Forelimb muscle (tissue), 1 donor: ENCODE results near the gene CRYBG2. TPM values are rescaled to one million over a fixed set of nuclear protein-coding genes. Genes with fewer than 3 reads are reported as not detected.
"Not testable (repeated sequence)": the region's sequence is repeated elsewhere in the genome, so short reads cannot be mapped to it uniquely, and the experiment has no call there.

Source experiments
- DNase-seq: peaks from one replicate; pipeline ENCODE4 v3.0.0-alpha.2; 2013; ENCODE audit warnings: low read depth
- polyA plus RNA-seq: library from polyadenylated mRNA; unstranded; fragments of 120-200 nt; gene quantifications from one replicate; pipeline ENCODE4 v1.2.1, GENCODE V29; 2013; ENCODE audit not compliant: insufficient read length

The CRYBG2 gene
- polyA plus RNA-seq, 1 donor = not detected

DNA sequence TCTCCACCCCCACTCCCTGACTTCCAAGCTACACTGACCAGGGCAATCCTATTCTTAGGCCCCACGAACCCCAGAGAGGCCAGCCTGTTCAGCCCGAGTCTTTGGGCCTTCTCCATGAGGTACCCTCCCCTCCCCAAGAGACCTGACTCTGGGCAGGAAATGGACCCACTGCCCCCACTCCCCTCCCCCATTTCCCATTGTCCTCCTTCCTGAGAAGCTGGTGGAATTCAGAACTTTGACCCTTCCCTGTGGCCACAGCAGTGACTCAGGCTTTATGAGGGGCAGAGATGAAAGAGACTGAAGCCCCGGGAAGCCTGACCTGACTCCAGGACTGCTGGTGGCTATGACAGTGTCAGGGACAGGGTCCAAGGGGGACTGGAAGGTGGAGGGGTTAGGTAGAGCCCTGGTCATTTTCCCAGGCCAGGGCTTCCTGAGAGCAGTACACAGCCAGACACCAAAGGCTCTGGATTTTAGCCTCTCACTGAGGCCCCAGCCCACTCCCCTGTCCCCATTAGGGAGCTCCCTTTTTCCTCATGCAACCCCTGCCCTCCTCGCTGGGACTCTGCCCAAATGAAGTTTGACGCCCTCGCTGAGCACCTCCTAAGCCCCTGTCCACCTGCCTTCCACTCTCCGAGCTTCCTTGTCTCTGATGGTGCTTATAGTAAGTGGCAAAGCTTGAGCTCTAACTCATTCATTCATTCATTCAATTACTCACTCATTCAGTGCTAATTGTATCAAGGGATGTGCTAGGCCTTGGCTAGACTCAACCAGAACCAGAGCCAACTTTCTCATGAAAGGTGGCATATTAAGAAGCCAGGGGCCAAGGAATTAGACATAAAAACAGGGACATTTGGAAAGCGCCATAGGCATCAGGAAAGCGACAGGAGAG, 3.0 kb downstream of the CRYBG2 start:
- DNase-seq = no peak

DNA sequence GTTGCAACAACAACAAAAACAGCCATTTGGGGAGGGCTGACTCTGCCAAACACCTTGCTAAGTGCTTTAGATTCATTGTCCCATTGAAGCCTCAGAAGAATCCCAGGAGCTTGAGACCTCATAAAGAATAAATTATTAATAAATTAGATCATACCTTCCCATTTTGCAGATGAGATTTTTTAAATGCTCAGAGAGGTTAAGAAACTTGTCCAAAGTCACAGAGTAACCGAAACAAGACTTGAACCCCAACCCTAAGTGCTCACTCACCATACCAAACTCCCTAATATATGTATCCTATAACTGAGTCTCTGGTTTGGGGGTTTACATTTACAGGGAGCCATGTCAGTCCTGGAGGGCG, 3.6 kb downstream of the CRYBG2 start:
- no peak for DNase-seq

DNA sequence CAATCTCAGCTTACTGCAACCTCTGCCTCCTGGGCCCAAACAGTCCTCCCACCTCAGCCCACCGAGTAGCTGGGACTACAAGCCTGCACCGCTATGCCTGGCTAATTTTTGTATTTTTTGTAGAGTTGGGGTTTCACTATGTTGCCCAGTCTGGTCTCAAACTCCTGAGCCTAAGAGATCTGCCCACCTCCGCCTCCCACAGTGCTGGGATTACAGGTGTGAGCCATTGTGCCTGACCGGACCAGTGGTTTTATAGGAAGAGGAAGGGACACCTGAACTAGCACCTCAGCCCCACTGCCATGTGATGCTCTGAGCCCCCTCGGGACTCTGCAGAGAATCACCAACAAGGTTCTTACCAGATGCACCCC, 4.1 kb downstream of the CRYBG2 start:
- DNase-seq = no peak

DNA sequence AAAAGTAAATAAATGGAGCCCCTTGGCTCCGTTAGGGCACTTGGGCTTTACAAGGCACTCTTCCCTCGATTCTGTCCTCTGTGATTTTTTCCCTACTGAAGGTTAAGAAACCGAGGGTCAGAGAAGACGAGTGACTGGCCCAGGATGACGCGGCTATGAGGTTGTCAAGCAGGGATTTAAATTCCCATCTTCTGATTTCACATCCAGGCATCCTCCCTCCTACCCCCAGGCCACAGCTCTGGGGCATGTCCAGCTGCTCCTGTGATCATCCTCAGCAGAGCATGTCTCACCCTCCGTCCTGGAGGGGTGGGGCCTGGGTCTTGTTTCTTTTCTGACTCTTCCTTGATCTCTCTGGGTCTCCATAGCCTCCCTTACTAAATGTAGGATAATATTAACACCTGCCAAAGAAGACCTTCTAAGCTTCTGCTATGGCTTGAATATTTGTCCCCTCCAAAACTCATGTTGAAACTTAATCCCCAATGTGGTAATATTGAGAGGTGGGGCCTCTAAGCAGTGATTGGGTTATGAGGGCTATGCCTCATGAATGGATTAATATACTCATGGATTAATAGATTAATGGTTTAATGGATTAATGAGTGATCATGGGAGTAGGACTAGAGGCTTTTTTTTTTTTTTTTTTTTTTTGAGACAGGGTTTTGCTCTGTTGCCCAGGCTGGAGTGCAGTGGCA, 4.6 kb downstream of the CRYBG2 start:
- DNase-seq = no peak

- no peak for DNase-seq
Measured at GRCh38 chr1:26346274-26347033, 7.5 kb downstream of the CRYBG2 start.

GRCh38 chr1:26345718-26346117, 8.2 kb downstream of the CRYBG2 start:
- no peak for DNase-seq

GRCh38 chr1:26344147-26344920, 9.6 kb downstream of the CRYBG2 start:
- no peak for DNase-seq

DNA sequence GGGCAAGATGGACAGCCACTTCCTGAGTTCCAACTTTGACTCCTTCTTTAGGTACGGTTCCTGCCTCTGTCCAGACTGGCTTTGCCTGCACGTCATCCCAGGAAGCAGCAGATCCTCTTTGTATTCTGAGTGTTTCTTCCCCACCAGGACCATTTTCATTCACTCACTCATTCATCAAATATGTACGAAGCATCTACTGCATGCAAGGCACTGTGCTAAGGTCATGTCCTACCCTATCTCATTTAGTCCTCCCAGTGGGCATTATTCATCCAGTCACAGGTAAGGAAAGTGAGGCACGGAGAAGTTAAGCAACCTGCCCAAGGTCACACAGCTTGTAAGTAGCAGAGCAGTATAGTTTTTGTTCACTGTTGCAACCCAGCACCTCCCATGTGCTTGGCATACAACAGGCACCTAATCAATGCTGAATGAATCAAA, 13.9 kb downstream of the CRYBG2 start:
- DNase-seq = no peak

DNA sequence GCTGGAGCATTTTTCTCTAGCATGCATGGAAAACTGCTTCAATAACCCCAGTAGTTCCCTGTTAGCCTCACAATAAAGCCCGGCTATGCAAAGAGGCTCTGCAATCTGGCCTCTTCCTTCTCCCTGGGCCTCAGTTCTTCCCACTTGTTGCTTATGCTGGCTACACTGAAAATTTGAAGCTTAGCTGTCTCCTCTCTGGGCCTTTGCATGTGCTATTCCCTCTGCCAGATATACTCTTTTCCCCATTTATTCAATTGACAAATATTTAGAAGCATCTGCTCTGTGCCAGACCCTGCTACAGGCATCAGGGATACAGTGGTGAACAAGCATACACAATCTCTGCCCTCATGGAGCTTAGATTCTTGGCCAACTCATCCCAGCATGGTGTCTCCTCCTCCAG, 15.3 kb downstream of the CRYBG2 start:
- DNase-seq = no peak

DNA sequence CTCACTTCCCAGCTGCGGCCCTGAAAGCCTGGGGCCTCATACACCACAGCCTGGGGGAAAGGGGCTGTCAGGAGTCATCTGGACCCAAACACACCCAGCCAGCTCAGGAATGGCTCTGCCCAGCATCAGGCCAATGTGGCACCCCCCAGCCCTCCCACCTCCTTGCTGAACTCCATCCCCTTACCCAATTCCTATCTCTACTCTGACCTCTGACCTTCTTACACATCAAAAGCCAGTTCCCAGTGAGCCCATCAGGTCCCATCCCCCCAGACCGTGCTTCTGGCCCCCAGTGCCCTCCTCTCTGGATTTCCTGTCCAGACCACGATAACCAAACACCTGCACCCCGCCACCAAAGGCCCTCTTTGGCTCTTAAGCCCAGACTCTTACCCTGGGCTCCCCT, 16.3 kb downstream of the CRYBG2 start:
- no peak for DNase-seq

DNA sequence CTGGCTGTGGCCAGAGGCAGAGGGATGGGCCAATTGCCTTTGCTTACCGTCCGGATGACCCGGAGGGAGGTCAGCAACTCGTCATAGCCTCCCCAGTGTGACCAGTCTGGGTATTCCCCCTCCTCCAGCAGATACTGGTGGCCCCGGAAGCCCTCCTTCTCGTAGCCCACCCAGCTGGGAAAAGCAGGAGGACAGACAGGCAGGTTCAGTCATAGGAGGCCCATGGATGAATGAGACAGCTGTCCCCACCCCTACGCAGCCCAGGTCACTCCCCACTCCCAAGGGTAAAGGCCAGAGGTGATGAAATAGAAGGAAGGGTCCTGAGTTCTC, 16.8 kb downstream of the CRYBG2 start:
- DNase-seq = no peak

DNA sequence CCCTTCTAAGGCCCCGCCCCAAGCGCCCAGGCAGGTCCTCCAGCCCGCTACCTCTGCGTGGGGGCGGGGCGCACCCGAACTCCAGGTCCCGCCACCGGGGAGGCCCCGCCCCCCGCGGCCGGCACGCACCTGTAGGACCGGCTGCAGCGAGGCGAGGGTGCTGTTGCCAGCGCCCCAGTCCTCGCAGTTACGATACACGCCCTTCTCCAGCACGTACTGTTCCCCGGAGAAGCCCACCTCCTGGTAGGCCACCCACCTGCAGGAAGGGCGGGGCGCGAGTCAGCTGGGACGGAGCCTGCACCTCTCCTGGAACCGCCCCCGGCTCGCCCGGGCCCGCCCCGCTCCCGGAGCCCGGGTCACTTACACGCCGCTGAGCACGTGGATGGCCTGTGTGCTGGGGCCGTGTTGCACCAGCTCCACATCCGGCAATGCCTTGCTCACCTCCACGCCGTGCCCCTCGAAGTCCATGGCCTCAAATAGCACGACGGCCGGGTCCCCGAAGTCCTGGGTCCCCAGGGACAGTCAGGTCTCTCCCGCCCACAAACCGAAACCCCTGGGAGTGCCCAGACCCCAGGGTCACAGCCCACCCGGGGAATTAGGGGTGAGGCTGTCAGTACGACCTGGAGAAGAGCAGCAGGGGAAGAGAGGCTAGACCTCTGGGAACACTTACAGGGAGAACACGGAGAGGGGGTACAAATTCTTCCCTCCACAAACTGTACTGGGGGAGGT, 17.3 kb downstream of the CRYBG2 start:
- DNase-seq = no peak

DNA sequence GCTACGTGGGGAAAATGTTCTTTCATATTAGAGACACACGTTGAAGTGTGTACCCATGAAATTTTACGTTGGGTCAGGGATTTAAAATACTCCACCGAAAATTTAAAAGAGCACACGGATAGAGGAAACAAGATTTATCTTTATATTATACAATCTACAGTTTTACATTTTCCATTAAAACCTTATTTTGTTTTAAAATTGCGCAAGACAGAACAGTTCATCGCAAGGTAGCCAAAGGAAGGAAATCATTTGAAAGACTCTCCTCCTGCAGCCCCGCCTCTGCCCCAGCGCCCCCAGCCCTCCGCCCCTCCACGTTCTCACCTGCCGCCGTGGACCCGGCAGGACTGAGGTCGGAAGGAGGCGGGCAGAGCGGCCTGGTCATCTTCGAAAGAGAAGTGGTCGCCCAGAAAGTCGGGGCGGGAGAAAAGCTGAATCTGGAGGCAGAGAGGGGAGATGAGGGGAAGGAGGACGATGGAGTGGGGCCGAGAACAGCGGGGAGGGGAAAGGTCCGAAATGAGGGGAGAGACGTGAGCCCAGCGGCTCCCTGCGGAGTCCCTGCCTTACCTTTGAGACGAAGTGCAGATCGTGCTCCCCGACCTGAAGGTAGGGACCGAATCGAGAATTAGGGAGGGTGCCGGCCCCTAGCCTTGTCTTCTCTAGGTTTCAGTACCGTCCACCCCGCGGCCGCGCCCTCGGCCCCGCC, 18.0 kb downstream of the CRYBG2 start:
- DNase-seq = no peak

- DNase-seq = not testable (repeated sequence)
Measured at GRCh38 chr1:26333312-26333711, 20.6 kb downstream of the CRYBG2 start.

- no peak for DNase-seq
Measured at GRCh38 chr1:26330276-26330675, 23.7 kb downstream of the CRYBG2 start.

DNA sequence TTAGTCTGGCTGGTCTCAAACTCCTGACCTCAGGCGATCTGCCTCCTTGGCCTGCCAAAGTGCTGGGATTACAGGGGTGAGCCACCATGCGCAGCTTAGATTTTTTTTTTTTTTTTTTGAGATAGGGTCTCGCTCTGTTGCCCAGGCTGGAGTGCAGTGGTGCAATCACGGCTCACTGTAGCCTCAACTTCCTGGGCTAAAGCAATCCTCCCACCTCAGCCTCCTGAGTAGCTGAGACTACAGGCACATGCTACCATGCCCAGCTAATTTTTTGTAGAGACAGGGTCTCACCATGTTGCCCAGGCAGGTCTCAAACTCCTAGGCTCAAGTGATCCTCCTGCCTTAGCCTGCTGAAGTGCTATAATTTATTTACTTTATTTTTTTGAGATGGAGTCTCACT, 24.6 kb downstream of the CRYBG2 start:
- not testable (repeated sequence) for DNase-seq

GRCh38 chr1:26328597-26328996, 25.3 kb downstream of the CRYBG2 start:
- no peak for DNase-seq

DNA sequence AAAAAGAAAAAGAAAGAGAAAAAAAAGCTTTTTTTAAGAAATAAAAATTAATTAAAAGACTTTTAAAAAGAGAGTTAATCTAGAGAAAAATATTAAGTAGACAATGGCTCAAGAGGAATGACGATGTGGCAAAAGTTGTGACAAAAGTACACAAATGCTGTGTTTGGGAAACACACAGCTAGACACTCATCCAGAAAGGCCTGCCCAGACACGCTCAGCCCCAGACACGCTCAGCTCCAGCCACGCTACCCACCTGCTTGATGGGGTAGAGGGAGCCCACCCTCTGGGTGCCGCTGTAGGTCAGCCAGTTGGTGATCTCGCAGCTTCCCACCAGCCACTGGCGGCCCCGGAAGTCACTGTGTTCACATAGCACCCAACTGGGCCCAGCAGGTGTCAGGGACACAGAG, 26.0 kb downstream of the CRYBG2 start:
- no peak for DNase-seq

DNA sequence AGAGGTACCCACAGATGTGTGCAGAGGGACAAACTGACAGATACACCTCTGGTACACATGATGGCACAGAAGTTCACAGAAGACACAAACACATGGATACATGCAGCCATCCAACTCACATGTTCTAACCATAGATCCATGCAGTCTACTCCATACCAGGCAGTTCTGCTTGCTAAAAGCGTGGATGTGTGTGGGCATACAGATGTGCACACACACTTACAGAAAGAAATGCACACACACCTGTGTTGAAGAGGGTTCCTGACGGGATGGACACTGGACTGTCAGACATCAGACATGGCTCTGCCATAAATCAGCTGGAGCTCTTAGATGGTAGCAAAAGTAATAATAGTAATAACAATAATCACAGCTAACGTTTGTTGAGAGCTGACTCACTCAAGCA, 29.4 kb downstream of the CRYBG2 start:
- DNase-seq = no peak

DNA sequence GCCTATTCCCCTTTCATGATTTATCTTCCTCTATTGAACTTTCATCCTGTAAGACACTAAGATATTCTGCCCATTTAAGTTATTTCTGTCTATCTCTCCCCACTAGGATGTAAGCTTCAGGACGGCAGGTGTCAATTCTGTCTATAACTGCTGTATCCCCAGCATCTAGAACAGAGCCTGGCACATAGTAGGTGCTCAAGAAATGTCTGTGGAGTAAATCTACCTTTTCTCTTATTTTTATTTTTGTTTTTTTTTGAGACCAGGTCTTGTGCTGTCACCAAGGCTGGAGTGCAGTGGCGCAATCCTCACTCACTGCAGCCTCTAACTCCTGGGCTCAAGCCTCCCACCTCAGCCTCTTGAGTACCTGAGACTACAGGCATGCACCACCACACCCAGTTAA, 30.5 kb downstream of the CRYBG2 start:
- DNase-seq = no peak

DNA sequence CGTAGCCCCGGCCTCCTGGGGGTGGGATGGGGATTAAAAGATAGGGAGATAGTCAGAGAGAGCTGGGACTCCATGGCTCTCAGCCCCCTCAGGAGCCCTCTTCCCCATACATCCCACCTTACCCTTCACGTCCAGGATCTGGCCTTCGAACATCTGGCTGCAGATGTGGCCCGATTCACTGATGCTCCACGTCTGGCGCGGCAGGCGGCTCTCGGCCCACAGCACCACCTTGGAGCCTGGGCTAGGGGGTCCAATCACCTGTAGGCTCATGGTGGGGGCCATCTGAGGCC, 31.9 kb downstream of the CRYBG2 start:
- DNase-seq = no peak
